GM21717 (cell line): Measurements from ENCODE around the gene RRAS.

Experiments
- ATAC-seq: cut with Tn5 transposase; IDR thresholded peaks from one replicate; pipeline ENCODE4 v1.9.1; 2021; ENCODE audit warnings: mild to moderate bottlenecking, moderate library complexity; ENCODE audit not compliant: unreplicated experiment

The RRAS gene

GRCh38 chr19:49640113-49640898, at the start of gene RRAS:
RRAS (minus strand) TSS chr19:49640143; CDS start chr19:49640098, 45 bp downstream.
- peak; percentile 56 for ATAC-seq

- ATAC-seq: no peak
Measured at GRCh38 chr19:49689133-49690078, 49.5 kb upstream of the RRAS start, which contains the start of gene ADM5. ADM5 (plus strand) TSS chr19:49689594; CDS start chr19:49689838, 244 bp downstream.

- no peak for ATAC-seq
Measured at GRCh38 chr19:49688531-49689132, 48.7 kb upstream of the RRAS start.

- ATAC-seq: no peak
Measured at GRCh38 chr19:49687566-49688316, 47.8 kb upstream of the RRAS start.

- no peak for ATAC-seq
Measured at GRCh38 chr19:49687150-49687549, 47.2 kb upstream of the RRAS start.

- no peak for ATAC-seq
Measured at GRCh38 chr19:49686503-49687088, 46.7 kb upstream of the RRAS start.

GRCh38 chr19:49685845-49686332, 45.9 kb upstream of the RRAS start:
- ATAC-seq: no peak

GRCh38 chr19:49684983-49685553, 45.1 kb upstream of the RRAS start:
- ATAC-seq: no peak

- ATAC-seq: no peak
Measured at GRCh38 chr19:49684251-49684982, 44.5 kb upstream of the RRAS start.

GRCh38 chr19:49683814-49684250, 43.9 kb upstream of the RRAS start:
- no peak for ATAC-seq

GRCh38 chr19:49682274-49682673, 42.3 kb upstream of the RRAS start:
- ATAC-seq: no peak

GRCh38 chr19:49681830-49682229, 41.9 kb upstream of the RRAS start:
- ATAC-seq: no peak

GRCh38 chr19:49680421-49681351, 40.7 kb upstream of the RRAS start:
- no peak for ATAC-seq

GRCh38 chr19:49679771-49680413, 39.9 kb upstream of the RRAS start:
- ATAC-seq: no peak

- ATAC-seq: no peak
Measured at GRCh38 chr19:49678985-49679770, 39.2 kb upstream of the RRAS start.

- no peak for ATAC-seq
Measured at GRCh38 chr19:49677901-49678674, 38.1 kb upstream of the RRAS start.
